OCI-LY3 (cell line): ENCODE data around the gene RESP18.

Experiments
- H2AFZ ChIP-seq: fragments of 200-600, 300-600 bp; shearing (Covaris generic); 2 replicates; pipeline ENCODE4 v1.6.0; 2014; ENCODE audit warnings: antibody characterized with exemption, low read depth, low read length
- H3K27ac ChIP-seq: fragments of 200-600, 300-600 bp; sonication (generic); 2 replicates; pipeline ENCODE4 v1.5.1; 2014; ENCODE audit warnings: mild to moderate bottlenecking, low read length, moderate library complexity, mixed read lengths
- H3K27me3 ChIP-seq: fragments of 200-600, 300-600 bp; sonication (generic); 2 replicates; pipeline ENCODE4 v1.6.1; 2014; ENCODE audit warnings: low read depth, low read length, mixed read lengths
- H3K36me3 ChIP-seq: fragments of 200-600, 300-600 bp; sonication (generic); replicated peaks from 2 replicates; pipeline ENCODE3; 2014; ENCODE audit warnings: low read depth, low read length, mixed read lengths
- H3K4me1 ChIP-seq: fragments of 300-600, 200-600 bp; sonication (generic); 2 replicates; pipeline ENCODE4 v1.6.1; 2014; ENCODE audit warnings: low read length, mixed read lengths
- H3K4me2 ChIP-seq: fragments of 200-600, 300-600 bp; sonication (generic); 2 replicates; pipeline ENCODE4 v1.6.1; 2014; ENCODE audit warnings: low read length, mixed read lengths
- H3K4me3 ChIP-seq: fragments of 300-600, 200-600 bp; sonication (generic); 2 replicates; pipeline ENCODE4 v1.5.1; 2014; ENCODE audit warnings: antibody characterized with exemption, mild to moderate bottlenecking, low read length, moderate library complexity
- H3K79me2 ChIP-seq: fragments of 300-600, 200-600 bp; shearing (Covaris generic); 2 replicates; pipeline ENCODE4 v1.6.1; 2014; ENCODE audit warnings: mild to moderate bottlenecking, low read length, mixed read lengths
- H3K9ac ChIP-seq: fragments of 300-600, 200-600 bp; shearing (Covaris generic); 2 replicates; pipeline ENCODE4 v1.6.0; 2014; ENCODE audit warnings: mild to moderate bottlenecking, low read length, moderate library complexity
- H3K9me3 ChIP-seq: fragments of 200-600, 300-600 bp; shearing (Covaris generic); 2 replicates; pipeline ENCODE4 v1.6.1; 2014; ENCODE audit warnings: low read length, mixed read lengths; ENCODE audit not compliant: insufficient read depth
- H4K20me1 ChIP-seq: fragments of 200-600, 300-600 bp; sonication (generic); 2 replicates; pipeline ENCODE4 v1.6.1; 2016; ENCODE audit warnings: low read length, mixed read lengths; ENCODE audit not compliant: insufficient read depth
- CTCF ChIP-seq: fragments of 200-600, 300-600 bp; sonication (generic); IDR thresholded peaks from 2 replicates; pipeline ENCODE4 v1.5.1; 2014; ENCODE audit warnings: antibody characterized with exemption, low read length, low read depth
- EZH2phosphoT487 ChIP-seq: fragments of 200-600 bp; shearing (Covaris generic); IDR thresholded peaks from 2 replicates; pipeline ENCODE4 v1.6.1; 2018; ENCODE audit warnings: antibody characterized with exemption, mixed run types, low read depth

The RESP18 gene

GRCh38 chr2:219285373-219285735 is 47.2 kb downstream of the RESP18 start:
- H3K4me3 ChIP-seq, result no peak overlapping the region
- no peak for TF ChIP-seq EZH2phosphoT487
- no peak for TF ChIP-seq CTCF

GRCh38 chr2:219284501-219285372 is 47.8 kb downstream of the RESP18 start:
- Histone ChIP-seq H3K4me2 (no peak overlapping the region), H3K36me3 (peaks cover 3% of the 10 kb centered on the region), H3K9me3 (no peaks in the 10 kb centered on the region), H3K79me2 (no peaks in the 10 kb centered on the region), H4K20me1 (no peaks in the 10 kb centered on the region), H2AFZ (no peak overlapping the region), H3K9ac (no peak overlapping the region), H3K27ac (no peak overlapping the region), H3K27me3 (no peaks in the 10 kb centered on the region), H3K4me3 (no peak overlapping the region), H3K4me1 (peaks cover 3% of the 10 kb centered on the region; the same call in 1 of the 2 replicates)
- TF ChIP-seq CTCF, result no peak
- TF ChIP-seq EZH2phosphoT487, result no peak

More at GRCh38 chr2:219285373-219285735, 47.2 kb downstream of the RESP18 start:
- Histone ChIP-seq H3K79me2 (no peaks in the 10 kb centered on the region), H3K27ac (no peak overlapping the region), H3K9me3 (no peaks in the 10 kb centered on the region), H3K4me2 (no peak overlapping the region), H4K20me1 (no peaks in the 10 kb centered on the region), H2AFZ (no peak overlapping the region), H3K36me3 (peaks cover 3% of the 10 kb centered on the region), H3K4me1 (no peaks in the 10 kb centered on the region), H3K27me3 (no peaks in the 10 kb centered on the region), H3K9ac (no peak overlapping the region)

- Histone ChIP-seq H3K79me2 (no peaks in the 10 kb centered on the region), H3K27me3 (no peaks in the 10 kb centered on the region), H3K4me3 (no peak overlapping the region), H4K20me1 (no peaks in the 10 kb centered on the region), H2AFZ (no peak overlapping the region), H3K4me1 (peaks cover 11% of the 10 kb centered on the region), H3K9me3 (no peaks in the 10 kb centered on the region), H3K9ac (no peak overlapping the region), H3K4me2 (no peak overlapping the region), H3K36me3 (peaks cover 3% of the 10 kb centered on the region), H3K27ac (no peak overlapping the region)
- TF ChIP-seq CTCF (no peak), EZH2phosphoT487 (no peak)
Observed at GRCh38 chr2:219282943-219283581, 49.5 kb downstream of the RESP18 start.

- Histone ChIP-seq H4K20me1 (no peaks in the 10 kb centered on the region), H3K4me3 (no peak overlapping the region), H3K27ac (no peak overlapping the region), H3K27me3 (no peaks in the 10 kb centered on the region), H3K4me2 (no peak overlapping the region), H3K9ac (no peak overlapping the region), H3K36me3 (peaks cover 3% of the 10 kb centered on the region), H3K79me2 (no peaks in the 10 kb centered on the region), H3K4me1 (peaks cover 11% of the 10 kb centered on the region), H3K9me3 (no peaks in the 10 kb centered on the region), H2AFZ (no peak overlapping the region)
- TF ChIP-seq CTCF (no peak), EZH2phosphoT487 (no peak)
Observed at GRCh38 chr2:219282375-219282774, 50.2 kb downstream of the RESP18 start.
